ENCODE data around the gene SEZ6L. TPM values are rescaled to one million over a fixed set of nuclear protein-coding genes. Genes with fewer than 3 reads are reported as not detected.

Gene SEZ6L
- total RNA-seq, 1 experiment from 2014 or later, result not detected

GRCh38 chr22:26395926-26396325 lies 226.7 kb downstream of the SEZ6L start:
- Histone ChIP-seq H3K9me2 (replicated peaks; ENCODE audit: low read length) (no peaks in the 10 kb centered on the region), H3K4me2 (ENCODE audit: low read length) (no peak overlapping the region), H3K27ac (ENCODE audit: low read length) (no peak overlapping the region), H3K9me3 (ENCODE audit: low read length) (no peaks in the 10 kb centered on the region), H3K9ac (ENCODE audit: low read length) (no peak overlapping the region), H3K36me3 (ENCODE audit: low read depth, low read length) (no peaks in the 10 kb centered on the region), H4K20me1 (ENCODE audit: low read length) (no peaks in the 10 kb centered on the region), H3F3A (ENCODE audit: low read length, unreplicated experiment) (no peaks in the 10 kb centered on the region), H2AFZ (ENCODE audit: low read length) (no peak overlapping the region), H3K79me2 (ENCODE audit: low read length) (no peaks in the 10 kb centered on the region), H3K27me3 (ENCODE audit: low read length) (peaks cover 17% of the 10 kb centered on the region), H3K4me3 (ENCODE audit: low read length) (no peak overlapping the region), H3K4me1 (ENCODE audit: insufficient read depth, low read length) (no peaks in the 10 kb centered on the region)
- ChIA-PET CTCF (no interaction called here), POLR2A (ENCODE audit: unreplicated experiment) (no interaction called here)
- intact Hi-C loops (cut with micrococcal nuclease), result no loop called here
- ATAC-seq (no peak), DNase-seq (no peak)
- no peak for TF ChIP-seq EZH2 (IDR thresholded peaks at IDR 0.05; ENCODE audit: low read length, unreplicated experiment)
- no peak for TF ChIP-seq EZH2phosphoT487 (IDR thresholded peaks at IDR 0.05; ENCODE audit: borderline replicate concordance, low read length)
- TF ChIP-seq CTCF (conservative IDR thresholded peaks at IDR 0.05; ENCODE audit: low read depth, low read length), result no peak
- BruUV-seq (replicated peaks), result no TSS peak

GRCh38 chr22:26398741-26399153 lies 229.5 kb downstream of the SEZ6L start:
- POLR2A ChIA-PET (ENCODE audit: unreplicated experiment), result no interaction called here
- DNase-seq, result peak; percentile 68
- no peaks in the 10 kb centered on the region for H3K79me2 ChIP-seq (ENCODE audit: low read length)
- peak; percentile 84 for ATAC-seq
- CTCF ChIA-PET, result no interaction called here
- H3K9me2 ChIP-seq (replicated peaks; ENCODE audit: low read length), result no peaks in the 10 kb centered on the region
- H3K9me3 ChIP-seq (ENCODE audit: low read length), result no peaks in the 10 kb centered on the region
- no peak overlapping the region for H2AFZ ChIP-seq (ENCODE audit: low read length)
- H3K4me3 ChIP-seq (ENCODE audit: low read length), result no peak overlapping the region
- intact Hi-C loops (cut with micrococcal nuclease), result loop anchor here (1.0 kb wide), 1 partner anchor 63 kb away; no protein-coding TSS in a partner anchor
- H3K36me3 ChIP-seq (ENCODE audit: low read depth, low read length), result no peaks in the 10 kb centered on the region
- BruUV-seq (replicated peaks), result no TSS peak
- no peak overlapping the region for H3K9ac ChIP-seq (ENCODE audit: low read length)
- no peaks in the 10 kb centered on the region for H3F3A ChIP-seq (ENCODE audit: low read length, unreplicated experiment)
- TF ChIP-seq CTCF (conservative IDR thresholded peaks at IDR 0.05; ENCODE audit: low read depth, low read length) (peak; percentile 77), EZH2phosphoT487 (IDR thresholded peaks at IDR 0.05; ENCODE audit: borderline replicate concordance, low read length) (no peak)
- H3K27me3 ChIP-seq (ENCODE audit: low read length), result peaks cover 14% of the 10 kb centered on the region
- H3K4me2 ChIP-seq (ENCODE audit: low read length), result no peak overlapping the region
- H4K20me1 ChIP-seq (ENCODE audit: low read length), result no peaks in the 10 kb centered on the region
- no peaks in the 10 kb centered on the region for H3K4me1 ChIP-seq (ENCODE audit: insufficient read depth, low read length)
- H3K27ac ChIP-seq (ENCODE audit: low read length), result no peak overlapping the region

- Histone ChIP-seq H3K27me3 (ENCODE audit: low read length) (peaks cover 14% of the 10 kb centered on the region), H4K20me1 (ENCODE audit: low read length) (no peaks in the 10 kb centered on the region), H3K4me3 (ENCODE audit: low read length) (no peak overlapping the region), H3K79me2 (ENCODE audit: low read length) (no peaks in the 10 kb centered on the region), H3K4me2 (ENCODE audit: low read length) (no peak overlapping the region), H3K9me2 (replicated peaks; ENCODE audit: low read length) (no peaks in the 10 kb centered on the region), H2AFZ (ENCODE audit: low read length) (no peak overlapping the region), H3K4me1 (ENCODE audit: insufficient read depth, low read length) (no peaks in the 10 kb centered on the region), H3K27ac (ENCODE audit: low read length) (no peak overlapping the region), H3K36me3 (ENCODE audit: low read depth, low read length) (no peaks in the 10 kb centered on the region), H3F3A (ENCODE audit: low read length, unreplicated experiment) (no peaks in the 10 kb centered on the region), H3K9me3 (ENCODE audit: low read length) (no peaks in the 10 kb centered on the region), H3K9ac (ENCODE audit: low read length) (no peak overlapping the region)
- ATAC-seq (no peak), DNase-seq (no peak)
- ChIA-PET POLR2A (ENCODE audit: unreplicated experiment) (no interaction called here), CTCF (no interaction called here)
- no TSS peak for BruUV-seq (replicated peaks)
- intact Hi-C loops (cut with micrococcal nuclease), result no loop called here
- TF ChIP-seq EZH2phosphoT487 (IDR thresholded peaks at IDR 0.05; ENCODE audit: borderline replicate concordance, low read length) (no peak), CTCF (conservative IDR thresholded peaks at IDR 0.05; ENCODE audit: low read depth, low read length) (no peak), EZH2 (IDR thresholded peaks at IDR 0.05; ENCODE audit: low read length, unreplicated experiment) (no peak)
Measured at GRCh38 chr22:26399289-26399688, 230.0 kb downstream of the SEZ6L start.
